Right ventricle myocardium inferior (tissue), 1 donor: ENCODE measurements around the gene C2. TPM values are rescaled to one million over a fixed set of nuclear protein-coding genes. Genes with fewer than 3 reads are reported as not detected.

ENCODE experiments used
- ATAC-seq: fragments of 200-7000 bp; cut with Tn5 transposase; one replicate; pipeline ENCODE4 v1.9.1; 2020; ENCODE audit warnings: mild to moderate bottlenecking, moderate library complexity
- DNase-seq: peaks from one replicate; pipeline ENCODE4 v3.0.0; 2021; ENCODE audit errors: missing footprints
- intact Hi-C: fragments of 100-400 bp; cut with DNase I; formaldehyde crosslinking; loops from one replicate; pipeline ENCODE4 v1.11.0; 2022
- total RNA-seq: library from RNA; stranded (reverse); fragmentation: NEBNext Ultra II Directional; extraction: Animal tissue kit (Norgen Biotek cat#: 25700); gene quantifications from one replicate; pipeline ENCODE4 v1.2.1, GENCODE V29; 2021
- donor health status: DM: no; HTN: yes; CAD: no; lungs with severe emphysema.

C2 gene
- total RNA-seq, 1 donor from 2014 or later = 8.9 TPM

GRCh38 chr6:31947070-31947675 is 19.7 kb downstream of the C2 start:
- ATAC-seq = no peak

GRCh38 chr6:31947864-31948263 is 20.3 kb downstream of the C2 start:
- DNase-seq = no peak
- intact Hi-C loops = no loop called here
- ATAC-seq = no peak

More at GRCh38 chr6:31947070-31947675, 19.7 kb downstream of the C2 start:
- intact Hi-C loops = no loop called here
- peak; percentile 50 for DNase-seq

DNA sequence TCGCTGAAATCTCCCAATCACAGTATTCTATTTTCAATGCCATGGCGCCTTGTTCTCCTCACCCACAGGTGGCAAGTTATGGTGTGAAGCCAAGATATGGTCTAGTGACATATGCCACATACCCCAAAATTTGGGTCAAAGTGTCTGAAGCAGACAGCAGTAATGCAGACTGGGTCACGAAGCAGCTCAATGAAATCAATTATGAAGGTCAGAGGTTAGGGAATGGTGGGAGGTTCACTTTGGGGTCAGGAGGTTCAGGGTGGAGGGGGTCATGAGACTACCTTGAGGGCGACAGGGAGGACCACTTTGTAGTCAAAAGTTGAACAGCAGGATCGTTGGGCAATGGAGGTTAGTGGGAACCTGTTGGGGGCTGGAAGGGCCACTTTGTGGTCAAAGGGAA is 20.8 kb downstream of the C2 start:
- peak; percentile 9 for DNase-seq
- intact Hi-C loops = no loop called here
- ATAC-seq = no peak

DNA sequence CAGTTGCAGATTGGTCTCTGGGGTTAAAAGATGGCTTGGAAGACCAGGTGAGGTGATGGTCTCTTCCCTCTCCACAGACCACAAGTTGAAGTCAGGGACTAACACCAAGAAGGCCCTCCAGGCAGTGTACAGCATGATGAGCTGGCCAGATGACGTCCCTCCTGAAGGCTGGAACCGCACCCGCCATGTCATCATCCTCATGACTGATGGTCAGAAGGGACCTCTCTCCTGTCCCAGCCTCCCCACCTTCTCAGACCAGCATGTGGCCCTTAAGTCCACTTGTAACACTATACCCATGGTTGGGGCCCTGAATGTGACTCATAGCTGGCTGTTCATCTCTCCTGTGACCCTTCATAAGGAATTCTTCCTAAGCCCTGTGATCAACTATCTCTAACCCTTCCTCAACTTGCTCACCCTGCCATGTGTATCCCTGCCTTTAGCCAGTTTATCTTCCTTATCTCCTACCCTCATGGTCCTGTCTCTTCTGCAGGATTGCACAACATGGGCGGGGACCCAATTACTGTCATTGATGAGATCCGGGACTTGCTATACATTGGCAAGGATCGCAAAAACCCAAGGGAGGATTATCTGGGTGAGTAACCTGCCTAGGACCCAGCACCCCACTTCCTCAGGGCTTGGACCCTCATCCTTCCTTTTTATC is 21.4 kb downstream of the C2 start:
- ATAC-seq = no peak
- peak; percentile 39 for DNase-seq
- intact Hi-C loops = no loop called here

DNA sequence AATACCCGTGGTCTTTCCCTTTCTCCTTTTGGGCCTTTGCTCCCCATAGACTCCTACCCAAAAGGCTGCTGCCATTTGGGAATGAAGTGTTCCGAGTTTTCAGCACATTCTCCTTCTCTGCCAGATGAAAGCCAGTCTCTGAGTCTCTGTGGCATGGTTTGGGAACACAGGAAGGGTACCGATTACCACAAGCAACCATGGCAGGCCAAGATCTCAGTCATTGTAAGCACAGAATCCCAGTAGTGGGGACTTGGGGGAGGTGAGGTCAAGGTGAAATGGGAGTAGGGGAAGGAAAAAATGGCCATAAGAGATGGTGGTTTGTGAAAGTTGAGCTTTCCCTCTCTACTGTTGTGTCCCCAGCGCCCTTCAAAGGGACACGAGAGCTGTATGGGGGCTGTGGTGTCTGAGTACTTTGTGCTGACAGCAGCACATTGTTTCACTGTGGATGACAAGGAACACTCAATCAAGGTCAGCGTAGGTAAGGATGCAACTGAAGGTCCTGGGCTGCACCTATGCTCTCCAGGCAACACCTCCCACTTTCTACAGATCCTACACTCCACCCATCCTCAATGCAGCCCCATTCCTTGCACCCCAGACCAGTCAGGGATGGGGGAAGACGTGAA is 22.5 kb downstream of the C2 start:
- ATAC-seq = no peak
- intact Hi-C loops = loop anchor here (10.0 kb wide), 1 partner anchor 405 kb away; the partner anchor contains the start of genes ATP6V1G2, DDX39B and NFKBIL1
- DNase-seq = no peak

DNA sequence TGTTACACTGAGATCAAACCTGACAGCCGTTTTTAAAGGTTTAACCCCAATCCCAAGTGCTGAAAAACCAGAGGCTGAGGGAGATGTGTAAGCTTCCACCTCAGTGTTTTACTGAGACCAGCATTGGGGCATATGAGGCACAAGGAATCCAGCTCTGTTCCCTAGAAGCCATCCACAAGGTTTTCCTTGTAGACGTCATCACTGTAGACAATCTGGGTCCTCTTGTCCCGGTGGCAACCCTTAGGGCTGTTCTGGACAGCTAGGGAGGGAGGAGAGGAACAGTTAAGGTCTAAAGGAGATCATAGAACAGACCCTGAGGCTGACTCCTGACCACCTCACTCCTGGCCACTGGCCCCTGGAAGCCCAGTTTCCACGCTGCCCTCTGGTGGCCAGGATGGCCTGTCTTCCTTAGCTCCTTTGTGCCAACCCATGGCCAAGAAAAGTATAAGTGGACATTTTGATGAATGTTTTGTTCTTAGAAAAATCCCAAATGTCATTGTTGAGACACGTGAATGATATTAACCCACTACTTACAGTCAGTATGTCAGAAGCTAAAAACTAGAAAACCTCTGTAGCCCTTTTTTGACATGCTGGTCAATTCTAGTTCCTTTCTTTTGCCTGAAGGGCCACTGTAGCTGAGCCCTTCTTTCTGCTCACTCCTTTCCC is 24.8 kb downstream of the C2 start:
- intact Hi-C loops = loop anchor here (2.0 to 10.0 kb wide), 2 partner anchors 271 to 407 kb away; partner anchors contain the start of genes ATP6V1G2, DDX39B, LY6G5C and NFKBIL1
- DNase-seq (peak; percentile 78), ATAC-seq (peak; percentile 55)

DNA sequence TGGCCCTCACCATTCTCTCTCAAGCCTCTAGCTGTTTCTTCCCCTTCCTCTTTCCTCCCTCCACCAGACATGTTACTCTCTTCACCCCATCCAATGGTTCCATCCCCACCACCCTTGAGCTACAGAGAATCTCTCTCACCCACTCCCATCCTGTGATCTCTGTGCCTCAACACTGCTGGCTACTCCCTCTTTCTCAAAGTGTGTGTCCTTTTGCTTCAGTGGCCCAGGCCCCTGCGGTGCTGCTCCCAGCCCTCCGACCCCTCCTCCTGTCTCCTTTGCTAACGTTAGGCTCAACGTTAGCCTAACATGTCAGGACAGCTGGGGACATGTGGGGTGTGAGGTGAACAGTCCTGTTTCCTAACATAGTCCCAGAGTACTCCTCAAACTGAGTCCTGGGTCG is 25.4 kb downstream of the C2 start:
- no peak for ATAC-seq
- intact Hi-C loops = loop anchor here (2.0 to 10.0 kb wide), 2 partner anchors 272 to 408 kb away; partner anchors contain the start of genes ATP6V1G2, DDX39B, LY6G5C and NFKBIL1
- DNase-seq = no peak

DNA sequence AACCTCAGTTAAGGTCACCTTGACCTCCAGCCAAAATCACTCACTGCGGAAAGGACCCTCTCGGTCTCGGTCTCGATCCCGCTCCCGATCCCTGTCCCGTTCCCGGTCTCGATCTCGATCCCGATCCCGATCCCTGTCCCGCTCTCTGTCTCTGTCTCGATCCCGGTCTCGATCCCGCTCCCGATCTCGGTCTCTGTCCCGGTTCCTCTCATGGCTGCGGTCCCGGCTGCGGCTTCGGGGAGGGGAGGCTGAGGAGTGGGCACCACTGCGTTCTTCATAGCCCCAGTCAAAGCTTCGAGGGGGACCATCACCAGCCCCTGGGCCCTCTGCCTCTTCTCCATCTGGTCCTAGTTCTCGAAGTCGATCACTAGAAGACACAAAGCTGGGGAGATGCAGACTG is 27.0 kb downstream of the C2 start:
- DNase-seq (peak; percentile 17), ATAC-seq (no peak)
- intact Hi-C loops = loop anchor here (10.0 kb wide), 1 partner anchor 410 kb away; the partner anchor contains the start of genes ATP6V1G2, DDX39B and NFKBIL1

GRCh38 chr6:31956796-31957195 is 29.3 kb downstream of the C2 start:
- ATAC-seq (no peak), DNase-seq (peak; percentile 45)
- intact Hi-C loops = loop anchor here (5.0 to 10.0 kb wide), 3 partner anchors 54 to 412 kb away; partner anchors contain the start of genes ATP6V1G2, C6orf47, DDX39B and GPANK1

DNA sequence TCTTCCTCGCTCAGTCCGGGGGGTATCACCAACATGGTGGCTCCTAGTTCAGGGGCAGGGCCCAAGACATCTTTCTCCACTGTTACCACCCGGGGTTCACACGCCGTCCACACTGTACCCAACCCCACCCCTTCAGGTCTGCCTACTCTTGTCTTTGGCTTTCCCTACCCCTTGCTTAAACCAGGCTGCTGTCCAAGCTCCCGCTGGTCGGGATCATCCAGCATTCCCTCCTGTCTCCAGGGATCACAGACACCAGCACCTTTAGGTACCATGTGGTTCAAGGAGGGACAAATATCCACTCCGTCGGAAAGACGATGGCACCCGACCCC is 30.9 kb downstream of the C2 start:
- intact Hi-C loops = loop anchor here (5.0 to 10.0 kb wide), 3 partner anchors 56 to 414 kb away; partner anchors contain the start of genes ATP6V1G2, C6orf47, DDX39B and GPANK1
- peak; percentile 55 for DNase-seq
- ATAC-seq = peak; percentile 8

- peak; percentile 98 for DNase-seq
- ATAC-seq = peak; percentile 99
- intact Hi-C loops = loop anchor here (1.0 to 10.0 kb wide), 4 partner anchors 14 to 414 kb away; partner anchors contain the start of genes ATP6V1G2, C6orf47, DDX39B and GPANK1
These were observed 31.5 kb downstream of the C2 start, which contains the start of the genes NELFE and SKIC2 for GRCh38 chr6:31958741-31959739. TSS of gene NELFE (minus strand) at chr6:31958971. CDS start at chr6:31958446, 525 bp downstream. TSS of gene SKIC2 (plus strand) at chr6:31959175. CDS start at chr6:31959193, 18 bp downstream.

DNA sequence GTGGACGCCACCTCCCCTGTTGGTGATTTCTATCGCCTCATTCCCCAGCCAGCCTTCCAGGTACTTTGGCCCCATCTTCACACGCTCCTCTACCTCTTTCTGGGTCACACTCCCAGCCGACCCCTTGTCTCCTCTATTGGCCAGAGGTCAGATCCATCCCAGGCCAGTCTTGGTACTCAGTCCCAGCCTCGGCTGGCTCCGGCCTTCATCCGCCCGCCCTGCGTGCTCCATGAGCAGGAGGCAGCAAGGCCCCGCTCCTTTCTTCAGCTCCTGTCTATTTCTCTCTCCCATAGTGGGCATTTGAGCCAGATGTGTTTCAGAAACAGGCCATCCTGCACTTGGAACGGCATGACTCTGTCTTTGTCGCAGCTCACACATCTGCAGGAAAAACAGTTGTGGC is 34.1 kb downstream of the C2 start:
- intact Hi-C loops = no loop called here
- ATAC-seq = no peak
- DNase-seq = peak; percentile 40

DNA sequence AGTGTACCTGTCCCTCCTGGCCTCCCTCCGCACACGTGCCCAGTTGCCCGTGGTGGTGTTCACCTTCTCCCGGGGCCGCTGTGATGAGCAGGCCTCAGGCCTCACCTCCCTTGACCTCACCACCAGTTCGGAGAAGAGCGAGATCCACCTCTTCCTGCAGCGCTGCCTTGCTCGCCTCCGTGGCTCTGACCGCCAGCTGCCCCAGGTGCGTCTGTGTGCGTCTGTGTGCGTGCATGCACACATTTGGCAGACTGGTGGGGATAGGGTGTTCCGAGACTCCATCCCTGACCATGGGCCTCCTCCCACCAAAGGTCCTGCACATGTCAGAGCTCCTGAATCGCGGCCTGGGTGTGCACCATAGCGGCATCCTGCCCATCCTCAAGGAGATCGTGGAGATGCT is 36.4 kb downstream of the C2 start:
- DNase-seq (peak; percentile 57), ATAC-seq (no peak)
- intact Hi-C loops = no loop called here

GRCh38 chr6:31965700-31966099 is 38.2 kb downstream of the C2 start:
- intact Hi-C loops = no loop called here
- peak; percentile 47 for DNase-seq
- ATAC-seq = no peak

DNA sequence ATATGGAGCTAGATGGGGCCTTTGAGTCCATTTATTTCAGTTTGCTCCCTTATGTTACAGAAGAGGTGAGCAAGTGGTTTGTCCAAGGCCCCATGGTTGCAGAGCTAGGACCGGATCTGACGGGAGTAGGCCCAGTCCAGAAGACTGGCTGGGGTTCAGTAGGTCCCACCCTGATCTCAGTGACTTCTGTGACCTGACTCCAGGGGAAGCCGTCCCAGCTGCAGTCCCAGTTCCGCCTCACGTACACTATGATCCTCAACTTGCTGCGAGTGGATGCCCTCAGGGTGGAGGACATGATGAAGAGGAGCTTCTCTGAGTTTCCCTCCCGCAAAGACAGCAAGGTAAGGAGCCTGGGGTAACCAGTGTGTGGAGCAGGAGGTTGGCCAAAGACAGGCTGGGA is 39.0 kb downstream of the C2 start:
- DNase-seq = peak; percentile 30
- no peak for ATAC-seq
- intact Hi-C loops = no loop called here

GRCh38 chr6:31966997-31967925 is 39.7 kb downstream of the C2 start:
- DNase-seq (peak; percentile 45), ATAC-seq (no peak)
- intact Hi-C loops = no loop called here

GRCh38 chr6:31967926-31968320 is 40.4 kb downstream of the C2 start:
- no peak for ATAC-seq
- no peak for DNase-seq
- intact Hi-C loops = no loop called here
